ENCODE data around the gene UBE2N. TPM values are rescaled to one million over a fixed set of nuclear protein-coding genes. Genes with fewer than 3 reads are reported as not detected.
"Not testable (repeated sequence)": the region's sequence is repeated elsewhere in the genome, so short reads cannot be mapped to it uniquely, and the experiment has no call there.

UBE2N gene
- total RNA-seq, 2 donors from 2014 or later, result 94.1 to 99.6 TPM

- Mint-ChIP-seq H3K27me3 (no peaks in the 10 kb centered on the region), H3K4me3 (peak overlapping the region; percentile 95), H3K27ac (peak overlapping the region; percentile 89), H3K36me3 (ENCODE audit: low read depth) (no peaks in the 10 kb centered on the region), H3K4me1 (peaks cover 63% of the 10 kb centered on the region)
- no peaks in the 10 kb centered on the region for H3K9me3 ChIP-seq (ENCODE audit: control insufficient read depth, low read length, poor library complexity, severe bottlenecking)
- ATAC-seq, result no peak
- DNase-seq, result no peak
Measured at GRCh38 chr12:93438266-93439050, 3.3 kb downstream of the UBE2N start.

DNA sequence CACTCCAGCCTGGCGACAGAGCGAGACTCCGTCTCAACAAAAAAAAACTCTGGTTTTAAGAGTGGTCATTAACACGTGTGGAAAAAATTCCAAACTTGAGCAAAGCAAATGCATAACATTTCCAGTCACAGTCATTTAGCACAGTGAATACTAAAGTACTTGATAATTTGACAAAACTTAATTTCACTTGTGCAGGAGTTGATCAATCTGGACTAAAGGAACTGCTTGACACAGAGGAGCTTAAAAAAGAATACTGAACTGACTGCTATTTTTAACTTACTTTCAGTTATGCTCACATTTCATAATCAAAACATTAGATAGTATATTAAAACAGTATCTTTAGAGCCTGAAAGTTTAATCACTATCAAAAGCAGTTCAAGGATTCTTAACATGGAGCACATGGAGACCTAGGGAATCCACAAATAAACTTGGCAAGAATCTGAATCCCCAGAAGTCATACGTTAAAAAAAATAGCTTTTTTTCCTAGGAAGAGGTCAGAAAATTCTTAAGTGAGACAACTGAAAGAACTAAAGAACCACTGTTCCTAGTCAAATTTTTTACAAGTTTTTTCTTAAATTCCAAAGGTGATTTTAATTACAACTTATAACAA lies 7.4 kb downstream of the UBE2N start:
- H3K4me1 Mint-ChIP-seq, result peaks cover 62% of the 10 kb centered on the region
- ATAC-seq, result no peak
- no peak overlapping the region for H3K4me3 Mint-ChIP-seq
- no peaks in the 10 kb centered on the region for H3K36me3 Mint-ChIP-seq (ENCODE audit: low read depth)
- DNase-seq, result no peak
- peak overlapping the region; percentile 56 for H3K27ac Mint-ChIP-seq
- H3K9me3 ChIP-seq (ENCODE audit: control insufficient read depth, low read length, poor library complexity, severe bottlenecking), result no peaks in the 10 kb centered on the region
- no peaks in the 10 kb centered on the region for H3K27me3 Mint-ChIP-seq

DNA sequence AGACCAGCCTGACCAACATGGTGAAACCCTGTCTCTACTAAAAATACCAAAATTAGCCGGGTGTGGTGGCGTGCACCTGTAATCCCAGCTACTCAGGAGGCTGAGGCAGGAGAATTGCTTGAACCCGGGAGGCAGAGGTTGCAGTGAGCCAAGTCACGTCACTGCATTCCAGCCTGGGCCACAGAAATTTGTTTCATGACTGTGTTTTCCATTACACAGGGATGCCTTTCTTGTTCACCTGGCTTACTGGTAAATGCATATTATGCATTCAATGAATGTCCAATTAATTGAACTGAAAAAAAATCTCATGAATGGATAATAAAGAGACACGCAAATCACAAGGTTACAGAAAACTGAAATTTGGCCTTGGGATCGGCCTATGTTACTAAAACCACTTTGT lies 9.7 kb downstream of the UBE2N start:
- H3K36me3 Mint-ChIP-seq (ENCODE audit: low read depth); H3K27me3 Mint-ChIP-seq; ATAC-seq; DNase-seq; H3K9me3 ChIP-seq (ENCODE audit: control insufficient read depth, low read length, poor library complexity, severe bottlenecking): not testable (repeated sequence)
- peaks cover 55% of the 10 kb centered on the region for H3K4me1 Mint-ChIP-seq
- H3K4me3 Mint-ChIP-seq, result peak overlapping the region; percentile 25
- H3K27ac Mint-ChIP-seq, result peak overlapping the region; percentile 81

GRCh38 chr12:93430280-93430679 lies 11.5 kb downstream of the UBE2N start:
- Mint-ChIP-seq H3K4me3 (no peak overlapping the region), H3K27ac (peak overlapping the region; percentile 49)
- no peak for ATAC-seq

DNA sequence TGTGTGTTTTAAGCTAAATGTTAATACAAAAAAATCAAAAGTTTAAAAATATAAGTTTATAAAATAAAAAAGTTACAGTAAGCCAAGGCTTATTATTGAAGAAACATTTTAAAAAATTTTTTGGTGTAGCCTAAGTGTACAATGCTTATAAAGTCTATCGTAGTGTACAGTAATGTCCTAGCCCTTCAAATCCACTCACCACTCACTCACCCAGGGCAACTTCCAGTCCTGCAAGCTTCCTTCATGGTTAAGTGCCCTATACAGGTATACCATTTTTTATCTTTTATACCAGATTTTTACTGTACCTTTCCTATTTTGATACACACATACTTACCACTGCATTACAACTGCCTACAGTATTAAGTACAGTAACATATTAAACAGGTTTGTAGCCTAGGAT lies 11.9 kb downstream of the UBE2N start:
- H3K9me3 ChIP-seq (ENCODE audit: control insufficient read depth, low read length, poor library complexity, severe bottlenecking), result no peaks in the 10 kb centered on the region
- no peaks in the 10 kb centered on the region for H3K27me3 Mint-ChIP-seq
- H3K4me1 Mint-ChIP-seq, result peaks cover 62% of the 10 kb centered on the region
- no peak overlapping the region for H3K4me3 Mint-ChIP-seq
- DNase-seq (no peak), ATAC-seq (no peak)
- peak overlapping the region; percentile 49 for H3K27ac Mint-ChIP-seq
- no peaks in the 10 kb centered on the region for H3K36me3 Mint-ChIP-seq (ENCODE audit: low read depth)

More at GRCh38 chr12:93430280-93430679, 11.5 kb downstream of the UBE2N start:
- Mint-ChIP-seq H3K4me1 (peaks cover 61% of the 10 kb centered on the region), H3K36me3 (ENCODE audit: low read depth) (no peaks in the 10 kb centered on the region), H3K27me3 (no peaks in the 10 kb centered on the region)
- DNase-seq, result no peak
- H3K9me3 ChIP-seq (ENCODE audit: control insufficient read depth, low read length, poor library complexity, severe bottlenecking), result no peaks in the 10 kb centered on the region

GRCh38 chr12:93429448-93429847 lies 12.3 kb downstream of the UBE2N start:
- no peak for DNase-seq
- Mint-ChIP-seq H3K4me3 (no peak overlapping the region), H3K27me3 (no peaks in the 10 kb centered on the region), H3K27ac (no peak overlapping the region), H3K4me1 (peaks cover 64% of the 10 kb centered on the region), H3K36me3 (ENCODE audit: low read depth) (no peaks in the 10 kb centered on the region)
- no peak for ATAC-seq
- H3K9me3 ChIP-seq (ENCODE audit: control insufficient read depth, low read length, poor library complexity, severe bottlenecking), result no peaks in the 10 kb centered on the region

- H3K4me3 Mint-ChIP-seq, result peak overlapping the region; percentile 8
- peak overlapping the region; percentile 91 for H3K27ac Mint-ChIP-seq
- DNase-seq, result no peak
Measured at GRCh38 chr12:93427779-93428564, 13.8 kb downstream of the UBE2N start.

GRCh38 chr12:93426412-93426805 lies 15.3 kb downstream of the UBE2N start:
- H3K4me3 Mint-ChIP-seq, result peak overlapping the region; percentile 60

More at GRCh38 chr12:93427779-93428564, 13.8 kb downstream of the UBE2N start:
- H3K4me1 Mint-ChIP-seq, result peaks cover 66% of the 10 kb centered on the region
- H3K9me3 ChIP-seq (ENCODE audit: control insufficient read depth, low read length, poor library complexity, severe bottlenecking), result no peaks in the 10 kb centered on the region
- H3K36me3 Mint-ChIP-seq (ENCODE audit: low read depth), result no peaks in the 10 kb centered on the region
- ATAC-seq, result no peak
- no peaks in the 10 kb centered on the region for H3K27me3 Mint-ChIP-seq

GRCh38 chr12:93425736-93426411 lies 15.9 kb downstream of the UBE2N start:
- no peaks in the 10 kb centered on the region for H3K36me3 Mint-ChIP-seq (ENCODE audit: low read depth)
- H3K4me3 Mint-ChIP-seq, result peak overlapping the region; percentile 60
- H3K4me1 Mint-ChIP-seq, result peaks cover 69% of the 10 kb centered on the region
- no peaks in the 10 kb centered on the region for H3K9me3 ChIP-seq (ENCODE audit: control insufficient read depth, low read length, poor library complexity, severe bottlenecking)
- H3K27me3 Mint-ChIP-seq, result no peaks in the 10 kb centered on the region
- no peak for DNase-seq
- H3K27ac Mint-ChIP-seq, result peak overlapping the region; percentile 91
- peak; percentile 23 for ATAC-seq

More at GRCh38 chr12:93426412-93426805, 15.3 kb downstream of the UBE2N start:
- no peak for DNase-seq
- peak overlapping the region; percentile 91 for H3K27ac Mint-ChIP-seq
- no peaks in the 10 kb centered on the region for H3K27me3 Mint-ChIP-seq
- no peaks in the 10 kb centered on the region for H3K9me3 ChIP-seq (ENCODE audit: control insufficient read depth, low read length, poor library complexity, severe bottlenecking)
- ATAC-seq, result peak; percentile 65
- no peaks in the 10 kb centered on the region for H3K36me3 Mint-ChIP-seq (ENCODE audit: low read depth)
- H3K4me1 Mint-ChIP-seq, result peaks cover 68% of the 10 kb centered on the region

DNA sequence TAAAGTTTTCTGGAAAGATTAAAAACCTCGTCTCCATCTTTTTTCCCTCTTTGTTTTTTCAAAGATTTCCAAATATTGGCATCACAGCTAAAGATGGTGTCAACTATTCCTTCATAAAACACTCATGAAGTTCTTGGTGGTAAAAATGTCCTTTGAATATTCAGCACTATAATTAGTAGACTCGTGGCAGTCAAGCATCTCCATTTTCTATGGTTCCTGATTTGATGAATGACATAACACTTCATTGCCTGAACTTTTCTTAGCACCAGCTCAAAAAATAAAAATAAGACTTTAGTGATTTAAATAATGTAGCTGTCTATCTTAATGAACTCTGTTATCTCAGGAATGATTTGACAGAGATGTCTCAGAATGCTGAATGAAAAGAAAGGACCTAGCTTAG lies 19.7 kb downstream of the UBE2N start:
- Mint-ChIP-seq H3K27me3 (no peaks in the 10 kb centered on the region), H3K27ac (peak overlapping the region; percentile 91), H3K4me3 (no peak overlapping the region), H3K36me3 (ENCODE audit: low read depth) (no peaks in the 10 kb centered on the region), H3K4me1 (peaks cover 62% of the 10 kb centered on the region)
- H3K9me3 ChIP-seq (ENCODE audit: control insufficient read depth, low read length, poor library complexity, severe bottlenecking), result no peaks in the 10 kb centered on the region
- no peak for DNase-seq
- ATAC-seq, result no peak

GRCh38 chr12:93419388-93420034 lies 22.2 kb downstream of the UBE2N start:
- no peaks in the 10 kb centered on the region for H3K27me3 Mint-ChIP-seq
- H3K27ac Mint-ChIP-seq, result peak overlapping the region; percentile 91
- H3K4me1 Mint-ChIP-seq, result peaks cover 58% of the 10 kb centered on the region
- H3K9me3 ChIP-seq (ENCODE audit: control insufficient read depth, low read length, poor library complexity, severe bottlenecking), result no peaks in the 10 kb centered on the region
- H3K4me3 Mint-ChIP-seq, result no peak overlapping the region
- no peak for DNase-seq
- H3K36me3 Mint-ChIP-seq (ENCODE audit: low read depth), result peaks cover 1% of the 10 kb centered on the region
- ATAC-seq, result peak; percentile 74

DNA sequence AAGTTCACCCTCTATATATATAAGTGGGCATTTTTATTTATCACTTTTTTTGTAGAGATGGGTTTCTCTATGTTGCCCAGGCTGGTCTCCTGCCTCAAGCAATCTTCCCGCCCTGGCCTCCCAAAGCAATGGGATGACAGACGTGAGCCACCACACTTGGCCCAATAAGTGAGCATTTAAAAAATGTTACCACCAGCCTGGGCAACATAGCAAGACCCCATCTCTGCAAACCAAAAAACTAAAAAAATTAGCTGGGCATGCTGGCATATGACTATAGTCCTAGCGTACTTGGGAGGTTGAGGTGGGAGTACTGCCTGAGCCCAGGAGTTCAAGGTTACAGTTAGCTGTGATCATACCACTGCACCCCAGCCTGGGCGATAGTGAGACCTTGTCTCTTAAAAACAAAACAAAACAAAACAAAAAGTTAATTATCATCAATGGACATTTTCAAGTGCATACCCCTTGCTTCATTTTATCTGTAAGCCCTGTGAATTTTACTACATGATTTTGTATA lies 23.7 kb downstream of the UBE2N start:
- H3K36me3 Mint-ChIP-seq (ENCODE audit: low read depth), result peaks cover 3% of the 10 kb centered on the region
- DNase-seq (no peak), ATAC-seq (no peak)
- peaks cover 59% of the 10 kb centered on the region for H3K4me1 Mint-ChIP-seq
- H3K4me3 Mint-ChIP-seq, result no peak overlapping the region
- no peaks in the 10 kb centered on the region for H3K9me3 ChIP-seq (ENCODE audit: control insufficient read depth, low read length, poor library complexity, severe bottlenecking)
- H3K27me3 Mint-ChIP-seq, result no peaks in the 10 kb centered on the region
- no peak overlapping the region for H3K27ac Mint-ChIP-seq

Data from T-helper 17 cell (primary cell).